Measurements from ENCODE around the gene USP53.
"Not testable (repeated sequence)": the region's sequence is repeated elsewhere in the genome, so short reads cannot be mapped to it uniquely, and the experiment has no call there.

The USP53 gene

GRCh38 chr4:119279945-119280344, 67.4 kb downstream of the USP53 start:
- DNase-seq, result not testable (repeated sequence)

- no peak for DNase-seq
Measured at GRCh38 chr4:119281393-119281792, 68.9 kb downstream of the USP53 start.

GRCh38 chr4:119284876-119285780, 72.6 kb downstream of the USP53 start:
- no peak for DNase-seq

GRCh38 chr4:119286377-119287002, 74.0 kb downstream of the USP53 start:
- DNase-seq, result no peak

- DNase-seq, result no peak
Measured at GRCh38 chr4:119289313-119289712, 76.8 kb downstream of the USP53 start.

- no peak for DNase-seq
Measured at GRCh38 chr4:119290598-119290997, 78.1 kb downstream of the USP53 start.

- DNase-seq, result no peak
Measured at GRCh38 chr4:119296356-119296755, 83.8 kb downstream of the USP53 start.

- DNase-seq, result no peak
Measured at GRCh38 chr4:119297795-119298194, 85.3 kb downstream of the USP53 start.

- no peak for DNase-seq
Measured at GRCh38 chr4:119299260-119299671, 86.8 kb downstream of the USP53 start.

GRCh38 chr4:119299741-119300100, 87.2 kb downstream of the USP53 start:
- no peak for DNase-seq

- DNase-seq, result peak; percentile 93
Measured at GRCh38 chr4:119300101-119300978, 87.8 kb downstream of the USP53 start.

GRCh38 chr4:119302073-119302832, 89.7 kb downstream of the USP53 start:
- no peak for DNase-seq

GRCh38 chr4:119303587-119304305, 91.2 kb downstream of the USP53 start:
- no peak for DNase-seq

GRCh38 chr4:119304431-119304830, 91.9 kb downstream of the USP53 start:
- no peak for DNase-seq

- DNase-seq, result no peak
Measured at GRCh38 chr4:119307606-119308005, 95.1 kb downstream of the USP53 start.

- no peak for DNase-seq
Measured at GRCh38 chr4:119310826-119311225, 98.3 kb downstream of the USP53 start.

GRCh38 chr4:119313237-119313636, 100.7 kb downstream of the USP53 start:
- no peak for DNase-seq

GRCh38 chr4:119314356-119314755, 101.8 kb downstream of the USP53 start:
- DNase-seq, result no peak

GRCh38 chr4:119315036-119315435, 102.5 kb downstream of the USP53 start:
- no peak for DNase-seq

GRCh38 chr4:119317990-119318389, 105.5 kb downstream of the USP53 start:
- no peak for DNase-seq

- DNase-seq, result no peak
Measured at GRCh38 chr4:119321921-119322687, 109.6 kb downstream of the USP53 start, which contains the start of gene FABP2. TSS of gene FABP2 (minus strand) at chr4:119322138. CDS start at chr4:119322102, 36 bp downstream.
